T-helper 17 cell (primary cell): ENCODE data around the gene SLC25A21. TPM values are rescaled to one million over a fixed set of nuclear protein-coding genes. Genes with fewer than 3 reads are reported as not detected.

Experiments
- ATAC-seq: fragments of 150-1000 bp; cut with Tn5 transposase; 2 replicates; pipeline ENCODE4 v1.10.0; 2021; ENCODE audit warnings: mild to moderate bottlenecking, moderate library complexity
- DNase-seq, 3 donors: peaks; one replicate each; pipeline versions ENCODE4 v3.0.0 to v3.0.0-alpha.2; 2020 to 2021
- H3K9me3 ChIP-seq: one replicate; pipeline ENCODE4 v1.7.0; 2013; ENCODE audit warnings: low read length, mild to moderate bottlenecking; ENCODE audit not compliant: control insufficient read depth, poor library complexity, severe bottlenecking
- H3K27ac Mint-ChIP-seq: one replicate; pipeline ENCODE4 v1.8.0; 2022; ENCODE audit warnings: mild to moderate bottlenecking, moderate library complexity, mixed read lengths
- H3K27me3 Mint-ChIP-seq: one replicate; pipeline ENCODE4 v1.8.0; 2022; ENCODE audit warnings: mixed read lengths
- H3K36me3 Mint-ChIP-seq: one replicate; pipeline ENCODE4 v1.8.0; 2022; ENCODE audit warnings: low read depth, mixed read lengths
- H3K4me1 Mint-ChIP-seq: one replicate; pipeline ENCODE4 v1.8.0; 2022; ENCODE audit warnings: mild to moderate bottlenecking, mixed read lengths
- H3K4me3 Mint-ChIP-seq: one replicate; pipeline ENCODE4 v1.8.0; 2022; ENCODE audit warnings: mild to moderate bottlenecking, moderate library complexity, mixed read lengths
- total RNA-seq, 4 donors: library from RNA in 2 of 4; stranded (reverse) in 2 of 4; gene quantifications; one replicate each; pipeline ENCODE4 v1.2.3 and lab custom pipeline; 2022 to 2026

SLC25A21 gene
- total RNA-seq, 2 donors from 2014 or later: not detected

- DNase-seq: no peak
- H3K4me3 Mint-ChIP-seq: peak overlapping the region; percentile 37
- H3K4me1 Mint-ChIP-seq: peaks cover 14% of the 10 kb centered on the region
- no peak for ATAC-seq
- H3K27ac Mint-ChIP-seq: no peak overlapping the region
- H3K9me3 ChIP-seq: no peaks in the 10 kb centered on the region
- H3K36me3 Mint-ChIP-seq: peaks cover 8% of the 10 kb centered on the region
- peaks cover 90% of the 10 kb centered on the region for H3K27me3 Mint-ChIP-seq
Observed at GRCh38 chr14:36662258-36662542, 510.2 kb downstream of the SLC25A21 start.

GRCh38 chr14:36661506-36662257, 510.7 kb downstream of the SLC25A21 start, which contains the start of gene PAX9:
TSS of gene PAX9 (plus strand) at chr14:36661860. CDS start at chr14:36662090, 230 bp downstream.
- peaks cover 17% of the 10 kb centered on the region for H3K4me1 Mint-ChIP-seq
- H3K27ac Mint-ChIP-seq: peak within 1 kb of the TSS; percentile 2
- peak; percentile 66 for ATAC-seq
- peak within 1 kb of the TSS; percentile 37 for H3K4me3 Mint-ChIP-seq
- H3K36me3 Mint-ChIP-seq: peaks cover 8% of the 10 kb centered on the region
- no peaks in the 10 kb centered on the region for H3K9me3 ChIP-seq
- no peak for DNase-seq
- H3K27me3 Mint-ChIP-seq: peaks cover 93% of the 10 kb centered on the region

- peak overlapping the region; percentile 34 for H3K4me3 Mint-ChIP-seq
- DNase-seq (no peak), ATAC-seq (no peak)
- H3K36me3 Mint-ChIP-seq: peaks cover 8% of the 10 kb centered on the region
- H3K27ac Mint-ChIP-seq: peak overlapping the region; percentile 2
- H3K4me1 Mint-ChIP-seq: peaks cover 18% of the 10 kb centered on the region
- H3K9me3 ChIP-seq: no peaks in the 10 kb centered on the region
- peaks cover 96% of the 10 kb centered on the region for H3K27me3 Mint-ChIP-seq
Observed at GRCh38 chr14:36660736-36661505, 511.5 kb downstream of the SLC25A21 start.

GRCh38 chr14:36659822-36660735, 512.3 kb downstream of the SLC25A21 start:
- no peak for ATAC-seq

GRCh38 chr14:36659010-36659821, 513.2 kb downstream of the SLC25A21 start:
- H3K27ac Mint-ChIP-seq: no peak overlapping the region
- H3K27me3 Mint-ChIP-seq: peaks cover 96% of the 10 kb centered on the region
- no peak overlapping the region for H3K4me3 Mint-ChIP-seq
- no peak for ATAC-seq
- H3K9me3 ChIP-seq: peaks cover 3% of the 10 kb centered on the region
- no peak for DNase-seq
- H3K36me3 Mint-ChIP-seq: peaks cover 10% of the 10 kb centered on the region
- H3K4me1 Mint-ChIP-seq: peaks cover 14% of the 10 kb centered on the region

More at GRCh38 chr14:36659822-36660735, 512.3 kb downstream of the SLC25A21 start:
- Mint-ChIP-seq H3K27ac (peak overlapping the region; percentile 2), H3K36me3 (peaks cover 10% of the 10 kb centered on the region), H3K4me3 (no peak overlapping the region), H3K4me1 (peaks cover 15% of the 10 kb centered on the region), H3K27me3 (peaks cover 96% of the 10 kb centered on the region)
- H3K9me3 ChIP-seq: peaks cover 3% of the 10 kb centered on the region
- DNase-seq: no peak

GRCh38 chr14:36658123-36659009, 514.0 kb downstream of the SLC25A21 start:
- Mint-ChIP-seq H3K4me1 (peaks cover 8% of the 10 kb centered on the region), H3K27ac (no peak overlapping the region), H3K4me3 (no peak overlapping the region), H3K36me3 (peaks cover 11% of the 10 kb centered on the region), H3K27me3 (peaks cover 94% of the 10 kb centered on the region)
- peaks cover 8% of the 10 kb centered on the region for H3K9me3 ChIP-seq
- no peak for ATAC-seq
- DNase-seq: no peak

GRCh38 chr14:36657399-36658122, 514.8 kb downstream of the SLC25A21 start:
- DNase-seq (no peak), ATAC-seq (no peak)
- Mint-ChIP-seq H3K27ac (no peak overlapping the region), H3K27me3 (peaks cover 94% of the 10 kb centered on the region), H3K36me3 (peaks cover 9% of the 10 kb centered on the region), H3K4me1 (peaks cover 7% of the 10 kb centered on the region), H3K4me3 (peak overlapping the region; percentile 62)
- peaks cover 8% of the 10 kb centered on the region for H3K9me3 ChIP-seq

GRCh38 chr14:36656687-36657398, 515.6 kb downstream of the SLC25A21 start:
- H3K4me3 Mint-ChIP-seq: peak overlapping the region; percentile 62
- peaks cover 94% of the 10 kb centered on the region for H3K27me3 Mint-ChIP-seq
- H3K4me1 Mint-ChIP-seq: peaks cover 7% of the 10 kb centered on the region
- no peak overlapping the region for H3K27ac Mint-ChIP-seq
- peaks cover 7% of the 10 kb centered on the region for H3K36me3 Mint-ChIP-seq
- DNase-seq (no peak), ATAC-seq (no peak)
- peaks cover 8% of the 10 kb centered on the region for H3K9me3 ChIP-seq

- peaks cover 8% of the 10 kb centered on the region for H3K9me3 ChIP-seq
- no peak for ATAC-seq
- H3K4me3 Mint-ChIP-seq: peak overlapping the region; percentile 66
Observed at GRCh38 chr14:36655963-36656686, 516.3 kb downstream of the SLC25A21 start.

GRCh38 chr14:36655571-36655962, 516.8 kb downstream of the SLC25A21 start:
- H3K27ac Mint-ChIP-seq: no peak overlapping the region
- H3K4me1 Mint-ChIP-seq: peaks cover 4% of the 10 kb centered on the region
- H3K4me3 Mint-ChIP-seq: peak overlapping the region; percentile 66
- peaks cover 93% of the 10 kb centered on the region for H3K27me3 Mint-ChIP-seq
- DNase-seq (no peak), ATAC-seq (no peak)
- peaks cover 7% of the 10 kb centered on the region for H3K36me3 Mint-ChIP-seq
- peaks cover 8% of the 10 kb centered on the region for H3K9me3 ChIP-seq

More at GRCh38 chr14:36655963-36656686, 516.3 kb downstream of the SLC25A21 start:
- peaks cover 4% of the 10 kb centered on the region for H3K4me1 Mint-ChIP-seq
- DNase-seq: no peak
- no peak overlapping the region for H3K27ac Mint-ChIP-seq
- peaks cover 7% of the 10 kb centered on the region for H3K36me3 Mint-ChIP-seq
- peaks cover 94% of the 10 kb centered on the region for H3K27me3 Mint-ChIP-seq
